HepG2 (cell line): ENCODE data around the gene SEPTIN5. TPM values are rescaled to one million over a fixed set of nuclear protein-coding genes. Genes with fewer than 3 reads are reported as not detected.

Experiments
- ATAC-seq: fragments of 200-7000 bp; cut with Tn5 transposase; 3 replicates; pipeline ENCODE4 v1.9.1; 2020; ENCODE audit warnings: mild to moderate bottlenecking, moderate library complexity
- BruUV-seq: library from RNA; stranded (reverse); fragments of 400-500 nt; replicated peaks from 2 replicates; lab custom pipeline; 2021; lab: Mats Ljungman, UMichigan
- CTCF ChIA-PET: fragments of 300-600 bp; formaldehyde crosslinking; extraction: SDS; loops from one replicate; lab custom pipeline; 2021; ENCODE audit warnings: low total read pairs, inconsistent platforms, low intra/inter-chr PET ratio; lab: Yijun Ruan, JAX
- POLR2A ChIA-PET: fragments of 350-600 bp; sonication (Branson Sonifier 250); formaldehyde crosslinking; loops from one replicate; lab custom pipeline; 2020; ENCODE audit warnings: antibody characterized with exemption, inconsistent platforms; lab: Yijun Ruan, JAX
- DNase-seq: peaks from one replicate; pipeline ENCODE4 v3.0.0-alpha.2; 2015; ENCODE audit warnings: low spot score
- FAIRE-seq: peaks from 3 replicates; lab custom pipeline; 2011; peaks lifted over from hg19 to GRCh38; lab: Jason Lieb, UNC
- H2AFZ ChIP-seq: one replicate; pipeline ENCODE4 v1.6.1; 2011; ENCODE audit warnings: low read length, inconsistent platforms
- H3K27ac ChIP-seq: fragments of 300-600 bp; 3 replicates; pipeline ENCODE4 v1.8.0; 2011; ENCODE audit warnings: mixed run types, mild to moderate bottlenecking, mixed read lengths, low read length, inconsistent platforms; ENCODE audit not compliant: insufficient read depth; ENCODE audit errors: extremely low read length
- H3K27me3 ChIP-seq, 2 experiments: fragments of 200-600 bp in 1 of 2; 2 replicates in 1 of 2; 3 replicates in 1 of 2; pipeline versions ENCODE4 v1.6.0 to v1.8.0; 2011; ENCODE audit warnings: low read length in 2 of 2, mild to moderate bottlenecking in 2 of 2, moderate library complexity in 2 of 2, inconsistent platforms in 1 of 2; ENCODE audit not compliant: insufficient read depth in 2 of 2, control insufficient read depth in 1 of 2
- H3K36me3 ChIP-seq, 2 experiments: fragments of 200-600 bp in 1 of 2; replicated peaks in 1 of 2; 2 replicates in 1 of 2; 3 replicates in 1 of 2; pipeline versions ENCODE4 v1.5.1 to v1.8.0; 2011; ENCODE audit warnings: low read length in 2 of 2, inconsistent platforms in 1 of 2; ENCODE audit not compliant: insufficient read depth in 2 of 2, control insufficient read depth in 1 of 2
- H3K4me1 ChIP-seq: 2 replicates; pipeline ENCODE4 v1.5.1; 2012; ENCODE audit warnings: low read length, inconsistent platforms; ENCODE audit not compliant: insufficient read depth
- H3K4me2 ChIP-seq: 2 replicates; pipeline ENCODE4 v1.6.0; 2011; ENCODE audit warnings: low read depth, low read length, inconsistent platforms
- H3K4me3 ChIP-seq, 3 experiments: fragments of 200-600 bp in 1 of 3; sonication (generic), shearing (Covaris generic) in 1 of 3; replicated peaks in 1 of 3; 2 replicates each; pipeline ENCODE4 v1.5.1; 2011 to 2016; ENCODE audit warnings: low read length in 3 of 3, inconsistent platforms in 2 of 3, low read depth in 2 of 3, mild to moderate bottlenecking in 2 of 3, control low read depth in 1 of 3, mixed read lengths in 1 of 3; ENCODE audit not compliant: insufficient read depth in 1 of 3
- H3K79me2 ChIP-seq: one replicate; pipeline ENCODE4 v1.6.1; 2011; ENCODE audit warnings: low read length, inconsistent platforms; ENCODE audit not compliant: insufficient read depth
- H3K9ac ChIP-seq: 2 replicates; pipeline ENCODE4 v1.6.0; 2011; ENCODE audit warnings: mild to moderate bottlenecking, low read depth, low read length, inconsistent platforms; ENCODE audit not compliant: insufficient read depth
- H3K9me3 ChIP-seq: 2 replicates; pipeline ENCODE4 v1.5.1; 2012; ENCODE audit warnings: mild to moderate bottlenecking, low read length
- H4K20me1 ChIP-seq: 2 replicates; pipeline ENCODE4 v1.6.0; 2011; ENCODE audit warnings: inconsistent platforms, mild to moderate bottlenecking, low read length, moderate library complexity; ENCODE audit not compliant: insufficient read depth
- ATF7 ChIP-seq, 2 experiments: fragments of 450-650 bp in 1 of 2; sonication (generic) in 1 of 2; formaldehyde crosslinking in 1 of 2; IDR thresholded peaks; 2 replicates each; pipeline versions ENCODE4 v1.4.0 to v1.6.1; 2016 to 2020; ENCODE audit warnings: antibody characterized with exemption in 1 of 2, mild to moderate bottlenecking in 1 of 2, missing genetic modification reagents in 1 of 2
- CAMTA2 ChIP-seq: sonication (generic); formaldehyde crosslinking; IDR thresholded peaks from 2 replicates; pipeline ENCODE4 v1.4.0; 2020; ENCODE audit warnings: mild to moderate bottlenecking, missing genetic modification reagents, borderline replicate concordance
- CBX1 ChIP-seq: IDR thresholded peaks from one replicate; pipeline ENCODE4 v1.6.1; 2016; ENCODE audit warnings: antibody characterized with exemption, low read depth
- FOSL2 ChIP-seq: sonication (generic); formaldehyde crosslinking; IDR thresholded peaks from 2 replicates; pipeline ENCODE4 v1.4.0; 2020; ENCODE audit warnings: missing genetic modification reagents
- HDAC6 ChIP-seq: fragments of 200-600 bp; sonication (generic); IDR thresholded peaks from 2 replicates; pipeline ENCODE4 v1.7.0; 2017; ENCODE audit warnings: mild to moderate bottlenecking, antibody characterized with exemption, low read length, low read depth
- HMGA1 ChIP-seq: sonication (generic); formaldehyde crosslinking; conservative IDR thresholded peaks from 2 replicates; pipeline ENCODE4 v1.4.0; 2020; ENCODE audit warnings: missing genetic modification reagents
- KLF15 ChIP-seq: sonication (generic); formaldehyde crosslinking; IDR thresholded peaks from 2 replicates; pipeline ENCODE4 v1.8.1; 2023; ENCODE audit warnings: borderline replicate concordance, mild to moderate bottlenecking, inconsistent platforms, missing genetic modification reagents, mixed read lengths
- MED13 ChIP-seq: sonication (generic); formaldehyde crosslinking; IDR thresholded peaks from 2 replicates; pipeline ENCODE4 v1.5.0; 2020; ENCODE audit warnings: missing genetic modification reagents
- NCOA5 ChIP-seq: sonication (generic); formaldehyde crosslinking; IDR thresholded peaks from 2 replicates; pipeline ENCODE4 v1.4.0; 2020; ENCODE audit warnings: missing genetic modification reagents
- NCOR1 ChIP-seq: fragments of 200-600 bp; sonication (generic); IDR thresholded peaks from 2 replicates; pipeline ENCODE4 v1.7.0; 2017; ENCODE audit warnings: antibody characterized with exemption, low read length, borderline replicate concordance
- TBL1XR1 ChIP-seq: fragments of 150-350 bp; IDR thresholded peaks from 2 replicates; pipeline ENCODE4 v1.6.1; 2014; ENCODE audit warnings: borderline replicate concordance, low read length; ENCODE audit not compliant: partially characterized antibody
- ZFP1 ChIP-seq: IDR thresholded peaks from 2 replicates; pipeline ENCODE4 v1.6.1; 2016
- ZNF20 ChIP-seq: sonication (generic); formaldehyde crosslinking; IDR thresholded peaks from 2 replicates; pipeline ENCODE4 v1.4.0; 2020; ENCODE audit warnings: mild to moderate bottlenecking, moderate library complexity, missing genetic modification reagents
- ZNF546 ChIP-seq: sonication (generic); formaldehyde crosslinking; conservative IDR thresholded peaks from 2 replicates; pipeline ENCODE4 v1.8.1; 2023; ENCODE audit warnings: mild to moderate bottlenecking, missing genetic modification reagents
- ZNF746 ChIP-seq: sonication (generic); formaldehyde crosslinking; IDR thresholded peaks from 2 replicates; pipeline ENCODE4 v1.8.0; 2022; ENCODE audit warnings: mild to moderate bottlenecking, missing genetic modification reagents
- WGBS: methylation state at CpG from one replicate; pipeline ENCODE4 v1.1.6; 2017; ENCODE audit warnings: low lambda C conversion rate; 5-methylcytosine and 5-hydroxymethylcytosine counted together
- in situ Hi-C: cut with HindIII; loops from 2 replicates; pipeline ENCODE4 v1.10.0; 2017; ENCODE audit warnings: low pct_unique_long_range_greater_than_20kb; ENCODE audit not compliant: extremely low pct_ligation_motif_present
- intact Hi-C: fragments of 100-400 bp; cut with micrococcal nuclease; formaldehyde crosslinking; loops from one replicate; pipeline ENCODE4 v1.10.0; 2022; ENCODE audit not compliant: unreplicated experiment
- polyA plus RNA-seq, 8 experiments: library from polyadenylated mRNA; depleted of rRNA in 3 of 8; stranded (reverse) in 7 of 8; unstranded in 1 of 8; fragments of >200 nt; fragmentation: Illumina TruSeq in 4 of 8; extraction: Trizol in 4 of 8; gene quantifications; 2 replicates each; pipeline versions ENCODE4 v1.2.1 to v1.2.3, GENCODE V29; 2011 to 2016; ENCODE audit warnings: low read depth in 4 of 8, missing spikeins in 1 of 8, mixed read lengths in 1 of 8; ENCODE audit not compliant: insufficient read depth in 1 of 8
- total RNA-seq, 5 experiments: library from RNA; depleted of rRNA; stranded (reverse); fragments of >200 nt; fragmentation: Illumina TruSeq; extraction: Trizol; gene quantifications; 2 replicates each; pipeline ENCODE4 v1.2.3, GENCODE V29; 2016; ENCODE audit warnings: low read depth in 1 of 5
- TF ChIP-seq, protein P1 (sequence below), 2 experiments: sonication (generic) in 1 of 2; formaldehyde crosslinking in 1 of 2; IDR thresholded peaks; 2 replicates each; pipeline versions ENCODE4 v1.6.1 to v1.9.0; 2014 to 2022; ENCODE audit warnings: antibody characterized with exemption in 1 of 2, borderline replicate concordance in 1 of 2, inconsistent platforms in 1 of 2, low read depth in 1 of 2, missing genetic modification reagents in 1 of 2
- TF ChIP-seq, protein P2 (sequence below): sonication (generic); formaldehyde crosslinking; IDR thresholded peaks from 2 replicates; pipeline ENCODE4 v1.8.1; 2022; ENCODE audit warnings: mild to moderate bottlenecking, missing genetic modification reagents

SEPTIN5 gene
- total and polyA plus RNA-seq, 2 of the 13 experiments (the other 11 are each of a cell fraction or from before 2014, with no cell fraction given): 0.33 TPM; not detected in 1

DNA sequence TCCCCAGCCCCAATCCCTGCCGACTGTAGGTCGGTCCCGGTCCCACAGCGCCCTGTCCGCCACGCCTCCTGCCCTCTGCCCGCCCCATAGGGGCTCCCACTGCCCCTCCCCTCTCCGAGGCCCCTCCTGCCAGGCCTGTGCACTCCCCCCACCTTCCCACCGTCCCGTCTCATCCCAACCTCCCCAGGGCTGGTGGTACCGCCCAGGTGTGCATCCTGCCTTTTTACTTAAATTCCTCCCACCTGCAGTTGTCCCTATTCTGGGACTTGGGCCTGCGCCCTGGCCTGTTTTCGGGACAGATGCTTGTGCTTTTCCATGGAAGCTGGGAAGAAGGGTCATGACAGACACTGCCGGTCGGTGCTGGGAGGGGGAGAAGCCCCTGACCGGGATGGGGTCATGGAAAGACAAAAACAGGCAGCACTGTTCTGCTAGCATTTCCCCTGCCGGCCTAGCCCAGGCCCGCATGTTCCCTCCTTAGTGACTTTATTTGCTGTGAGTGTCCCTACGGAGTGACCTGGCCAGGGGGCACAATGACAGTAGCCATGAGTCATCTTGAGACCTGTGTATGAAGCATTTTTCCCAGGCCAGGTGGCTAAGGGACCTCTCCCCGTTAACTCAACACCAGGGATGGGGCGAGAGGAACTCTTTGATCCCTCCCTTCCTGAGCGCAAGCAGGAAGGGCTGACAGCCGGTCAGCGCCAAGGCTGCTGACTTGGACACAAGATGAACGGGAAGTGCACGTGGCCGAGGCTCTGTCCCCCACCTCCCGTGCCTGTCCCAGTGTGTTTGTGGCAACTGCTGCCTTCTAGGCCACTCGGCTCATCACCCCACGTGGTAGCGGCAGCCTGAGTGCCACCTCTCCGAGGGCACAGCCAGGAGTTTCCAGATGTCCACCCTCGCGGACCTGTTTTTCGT is 53.4 kb downstream of the SEPTIN5 start (continued):
- TF ChIP-seq FOSL2 (CRISPR knock-in tag) (peak; percentile 84), HMGA1 (CRISPR knock-in tag) (no peak), ZNF546 (no peak), HDAC6 (no peak), KLF15 (no peak), TBL1XR1 (no peak)

DNA sequence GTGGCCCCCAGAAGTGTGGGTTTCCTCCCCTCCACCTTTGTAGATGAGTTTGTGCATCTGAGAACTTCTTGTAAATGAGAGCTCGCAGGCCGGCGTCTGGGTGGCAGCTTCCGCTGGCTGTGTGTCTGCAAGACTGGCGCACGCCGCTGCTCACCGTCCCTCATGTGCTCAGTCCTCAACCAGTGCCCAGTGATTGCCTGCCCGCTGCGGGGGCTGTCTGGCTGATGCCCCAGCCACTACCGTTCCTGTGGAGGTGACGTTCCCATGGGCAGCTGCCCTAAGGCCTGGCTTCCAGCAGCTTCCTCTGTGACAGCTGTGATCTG is 55.1 kb downstream of the SEPTIN5 start:
- Histone ChIP-seq H3K4me3 (no peak overlapping the region), H3K27me3 (peaks cover 23 to 93% of the 10 kb centered on the region in 2 experiments), H3K4me2 (no peak overlapping the region)
- ATAC-seq (no peak), DNase-seq (no peak), FAIRE-seq (no peak)
- POLR2A ChIA-PET: no interaction called here
- no peak for TF ChIP-seq ZNF746 (CRISPR knock-in tag)
- TF ChIP-seq ZFP1 (CRISPR knock-in tag): no peak
- TF ChIP-seq NCOR1: no peak
- no peak for TF ChIP-seq NCOA5
- no peak for TF ChIP-seq CBX1
- no peak for TF ChIP-seq CAMTA2
- no peak for TF ChIP-seq MED13
- no peak for TF ChIP-seq ZNF20 (CRISPR knock-in tag)
- TF ChIP-seq ATF7 (IDR thresholded peaks at IDR 0.05): no peak
- TF ChIP-seq ATF7 (CRISPR knock-in tag; IDR thresholded peaks at IDR 0.05): no peak
- TF ChIP-seq, protein P1, sequence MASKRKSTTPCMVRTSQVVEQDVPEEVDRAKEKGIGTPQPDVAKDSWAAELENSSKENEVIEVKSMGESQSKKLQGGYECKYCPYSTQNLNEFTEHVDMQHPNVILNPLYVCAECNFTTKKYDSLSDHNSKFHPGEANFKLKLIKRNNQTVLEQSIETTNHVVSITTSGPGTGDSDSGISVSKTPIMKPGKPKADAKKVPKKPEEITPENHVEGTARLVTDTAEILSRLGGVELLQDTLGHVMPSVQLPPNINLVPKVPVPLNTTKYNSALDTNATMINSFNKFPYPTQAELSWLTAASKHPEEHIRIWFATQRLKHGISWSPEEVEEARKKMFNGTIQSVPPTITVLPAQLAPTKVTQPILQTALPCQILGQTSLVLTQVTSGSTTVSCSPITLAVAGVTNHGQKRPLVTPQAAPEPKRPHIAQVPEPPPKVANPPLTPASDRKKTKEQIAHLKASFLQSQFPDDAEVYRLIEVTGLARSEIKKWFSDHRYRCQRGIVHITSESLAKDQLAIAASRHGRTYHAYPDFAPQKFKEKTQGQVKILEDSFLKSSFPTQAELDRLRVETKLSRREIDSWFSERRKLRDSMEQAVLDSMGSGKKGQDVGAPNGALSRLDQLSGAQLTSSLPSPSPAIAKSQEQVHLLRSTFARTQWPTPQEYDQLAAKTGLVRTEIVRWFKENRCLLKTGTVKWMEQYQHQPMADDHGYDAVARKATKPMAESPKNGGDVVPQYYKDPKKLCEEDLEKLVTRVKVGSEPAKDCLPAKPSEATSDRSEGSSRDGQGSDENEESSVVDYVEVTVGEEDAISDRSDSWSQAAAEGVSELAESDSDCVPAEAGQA (IDR thresholded peaks at IDR 0.05; ENCODE audit: low read depth): no peak
- TF ChIP-seq, protein P1 (CRISPR knock-in tag; IDR thresholded peaks at IDR 0.05; ENCODE audit: borderline replicate concordance): no peak
- TF ChIP-seq, protein P2, sequence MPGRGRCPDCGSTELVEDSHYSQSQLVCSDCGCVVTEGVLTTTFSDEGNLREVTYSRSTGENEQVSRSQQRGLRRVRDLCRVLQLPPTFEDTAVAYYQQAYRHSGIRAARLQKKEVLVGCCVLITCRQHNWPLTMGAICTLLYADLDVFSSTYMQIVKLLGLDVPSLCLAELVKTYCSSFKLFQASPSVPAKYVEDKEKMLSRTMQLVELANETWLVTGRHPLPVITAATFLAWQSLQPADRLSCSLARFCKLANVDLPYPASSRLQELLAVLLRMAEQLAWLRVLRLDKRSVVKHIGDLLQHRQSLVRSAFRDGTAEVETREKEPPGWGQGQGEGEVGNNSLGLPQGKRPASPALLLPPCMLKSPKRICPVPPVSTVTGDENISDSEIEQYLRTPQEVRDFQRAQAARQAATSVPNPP: no peak
- TF ChIP-seq, all 625 proteins: peak for 0
- CTCF ChIA-PET: no interaction called here
- peaks cover 4% of the 10 kb centered on the region; the same call in 1 of the 2 replicates for H4K20me1 ChIP-seq
- BruUV-seq: no TSS peak
- H2AFZ ChIP-seq: no peak overlapping the region
- intact Hi-C loops: no loop called here
- WGBS: 61% methylated on average over 7 of the region's 12 CpGs
- no peak overlapping the region for H3K9ac ChIP-seq
- H3K9me3 ChIP-seq: no peaks in the 10 kb centered on the region
- H3K79me2 ChIP-seq: no peaks in the 10 kb centered on the region
- H3K4me1 ChIP-seq: peaks cover 22% of the 10 kb centered on the region
- no peaks in the 10 kb centered on the region for H3K36me3 ChIP-seq
- H3K27ac ChIP-seq: no peak overlapping the region
- in situ Hi-C loops: no loop called here
